Neuronal stem cell (in vitro differentiated cells): ENCODE data around the gene SMCO1.
A peak's percentile ranks its signal among the peaks of the same experiment; 100 is the strongest.

Experiments used
- DNase-seq: peaks from one replicate; pipeline ENCODE4 v3.0.0-alpha.2; 2013; ENCODE audit warnings: low spot score
- H2AFZ ChIP-seq: one replicate; pipeline ENCODE4 v1.6.1; 2013; ENCODE audit warnings: mild to moderate bottlenecking, low read length, inconsistent platforms
- H2AK5ac ChIP-seq: 2 replicates; pipeline ENCODE4 v1.6.1; 2013; ENCODE audit warnings: low read depth, mild to moderate bottlenecking, inconsistent platforms, low read length, moderate library complexity, mixed read lengths
- H2BK120ac ChIP-seq: 2 replicates; pipeline ENCODE4 v1.6.1; 2013; ENCODE audit warnings: low read depth, mild to moderate bottlenecking, inconsistent platforms, low read length, moderate library complexity, mixed read lengths
- H2BK12ac ChIP-seq: one replicate; pipeline ENCODE4 v1.6.1; 2013; ENCODE audit warnings: low read length, inconsistent platforms
- H2BK15ac ChIP-seq: 2 replicates; pipeline ENCODE4 v1.6.1; 2013; ENCODE audit warnings: mild to moderate bottlenecking, low read length, inconsistent platforms, mixed read lengths
- H2BK5ac ChIP-seq: one replicate; pipeline ENCODE4 v1.6.1; 2013; ENCODE audit warnings: inconsistent platforms, mild to moderate bottlenecking, low read length, moderate library complexity
- H3K14ac ChIP-seq: one replicate; pipeline ENCODE4 v1.6.1; 2013; ENCODE audit warnings: low read length, inconsistent platforms
- H3K18ac ChIP-seq: 2 replicates; pipeline ENCODE4 v1.6.1; 2013; ENCODE audit warnings: low read length, inconsistent platforms
- H3K23ac ChIP-seq: 2 replicates; pipeline ENCODE4 v1.6.1; 2013; ENCODE audit warnings: low read depth, mild to moderate bottlenecking, mixed read lengths, low read length, inconsistent platforms; ENCODE audit not compliant: poor library complexity
- H3K27ac ChIP-seq: replicated peaks from 3 replicates; pipeline ENCODE4 v1.5.1; 2013; ENCODE audit warnings: low read length, inconsistent platforms
- H3K27me3 ChIP-seq, 3 experiments: 2 replicates each; pipeline ENCODE4 v1.6.1; 2013; ENCODE audit warnings: low read length in 3 of 3, mild to moderate bottlenecking in 2 of 3, inconsistent platforms in 1 of 3, low read depth in 1 of 3, mixed read lengths in 1 of 3, moderate library complexity in 1 of 3; ENCODE audit not compliant: control insufficient read depth in 3 of 3, insufficient read depth in 3 of 3
- H3K36me3 ChIP-seq, 2 donors: replicated peaks in 1 of 2; 2 replicates each; pipeline ENCODE4 v1.6.1; 2013; ENCODE audit warnings: low read length in 2 of 2; ENCODE audit not compliant: control insufficient read depth in 2 of 2, insufficient read depth in 2 of 2
- H3K4ac ChIP-seq: 2 replicates; pipeline ENCODE4 v1.6.1; 2013; ENCODE audit warnings: inconsistent platforms, mild to moderate bottlenecking, low read length, moderate library complexity
- H3K4me1 ChIP-seq, 2 donors: 1 replicate in 1 of 2; 2 replicates in 1 of 2; pipeline ENCODE4 v1.6.1; 2013; ENCODE audit warnings: low read length in 2 of 2, low read depth in 1 of 2; ENCODE audit not compliant: control insufficient read depth in 2 of 2, insufficient read depth in 1 of 2
- H3K4me2 ChIP-seq: one replicate; pipeline ENCODE4 v1.6.1; 2013; ENCODE audit warnings: mild to moderate bottlenecking, low read length, inconsistent platforms; ENCODE audit not compliant: insufficient read depth, poor library complexity, severe bottlenecking
- H3K4me3 ChIP-seq, 2 donors: 2 replicates each; pipeline ENCODE4 v1.5.1; 2013; ENCODE audit warnings: low read length in 2 of 2, mild to moderate bottlenecking in 2 of 2, inconsistent platforms in 1 of 2, moderate library complexity in 1 of 2
- H3K79me1 ChIP-seq: one replicate; pipeline ENCODE4 v1.6.1; 2013; ENCODE audit warnings: low read depth, mild to moderate bottlenecking, inconsistent platforms, low read length, moderate library complexity
- H3K9ac ChIP-seq: one replicate; pipeline ENCODE4 v1.6.1; 2013; ENCODE audit warnings: mild to moderate bottlenecking, low read depth, low read length, inconsistent platforms; ENCODE audit not compliant: poor library complexity
- H3K9me3 ChIP-seq, 2 donors: replicated peaks in 1 of 2; 2 replicates each; pipeline versions ENCODE3 to v1.6.1; 2013; ENCODE audit warnings: low read length in 2 of 2, mild to moderate bottlenecking in 2 of 2, inconsistent platforms in 1 of 2, low read depth in 1 of 2, mixed read lengths in 1 of 2, moderate library complexity in 1 of 2; ENCODE audit not compliant: control insufficient read depth in 2 of 2, insufficient read depth in 1 of 2
- H4K8ac ChIP-seq: one replicate; pipeline ENCODE4 v1.6.1; 2013; ENCODE audit warnings: low read depth, mild to moderate bottlenecking, inconsistent platforms, low read length, moderate library complexity
- H4K91ac ChIP-seq: one replicate; pipeline ENCODE4 v1.6.1; 2013; ENCODE audit warnings: low read length, low read depth, mild to moderate bottlenecking, inconsistent platforms; ENCODE audit not compliant: poor library complexity
- WGBS, 2 donors: extraction: QIAGEN DNeasy Blood & Tissue Kit; methylation state at CpG; one replicate each; pipeline ENCODE4 v1.1.7; 2013; ENCODE audit warnings: missing lambda C conversion rate in 2 of 2, mixed read lengths in 1 of 2; ENCODE audit not compliant: insufficient read length in 2 of 2, insufficient replicate concordance in 1 of 2; ENCODE audit errors: extremely low coverage in 2 of 2; 5-methylcytosine and 5-hydroxymethylcytosine counted together

The SMCO1 gene

DNA sequence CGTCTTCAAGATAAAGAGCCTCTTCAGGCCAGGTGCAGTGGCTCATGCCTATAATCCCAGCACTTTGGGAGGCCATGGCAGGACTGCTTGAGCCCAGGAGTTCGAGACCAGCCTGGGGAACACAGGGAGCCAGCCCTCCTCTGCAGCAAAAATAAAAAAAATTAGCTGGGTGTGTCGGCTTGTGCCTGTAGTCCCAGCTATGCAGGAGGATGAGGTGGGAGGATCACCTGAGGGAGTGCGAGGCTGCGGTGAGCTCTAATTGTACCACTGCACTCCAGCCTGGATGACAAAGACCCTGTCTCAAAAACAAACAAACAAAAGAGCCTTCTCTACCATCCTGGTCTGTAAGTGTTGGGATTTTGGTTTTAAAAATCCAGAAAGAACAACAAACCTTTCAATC is 42.1 kb upstream of the SMCO1 start:
- 100% methylated on average over 1 of the region's 5 CpGs; no CpG with 5 or more reads in 1 of the 2 donors for WGBS, 2 donors
- Histone ChIP-seq H2BK5ac (no peak overlapping the region), H4K8ac (no peak overlapping the region), H3K4me3 (no peak overlapping the region), H3K79me1 (no peaks in the 10 kb centered on the region), H4K91ac (no peak overlapping the region), H2BK12ac (no peak overlapping the region), H3K4me1 (no peaks in the 10 kb centered on the region), H3K4ac (no peak overlapping the region), H3K27ac (no peak overlapping the region), H3K9me3 (no peaks in the 10 kb centered on the region), H3K18ac (no peak overlapping the region), H3K27me3 (no peaks in the 10 kb centered on the region), H3K4me2 (no peak overlapping the region), H3K14ac (peak overlapping the region; percentile 17), H2BK15ac (no peak overlapping the region), H3K36me3 (peaks cover 2 to 37% of the 10 kb centered on the region in 2 donors), H2BK120ac (no peak overlapping the region), H3K9ac (no peak overlapping the region), H2AFZ (no peak overlapping the region), H3K23ac (no peak overlapping the region), H2AK5ac (no peak overlapping the region)
- no peak for DNase-seq

DNA sequence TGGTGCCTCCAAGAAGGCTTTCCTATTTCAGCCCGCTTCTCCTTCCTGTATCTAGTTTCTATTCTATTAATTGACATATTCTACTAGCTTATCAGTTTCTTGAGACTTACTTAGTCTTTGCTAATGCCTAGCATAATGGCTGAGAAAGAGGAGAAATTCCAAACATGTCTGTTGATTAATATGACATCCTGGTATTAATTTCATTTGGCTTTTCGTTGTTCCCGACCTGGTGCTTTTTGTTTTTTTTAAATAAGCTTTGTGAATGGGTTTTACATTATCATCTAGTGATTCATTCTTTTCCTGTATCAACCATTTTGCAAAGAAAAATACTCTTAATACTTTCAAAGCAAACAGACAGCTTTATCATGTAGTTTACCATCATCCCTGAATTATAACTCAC is 40.1 kb upstream of the SMCO1 start:
- Histone ChIP-seq H2BK5ac (no peak overlapping the region), H3K23ac (no peak overlapping the region), H2BK12ac (no peak overlapping the region), H2BK15ac (no peak overlapping the region), H3K4me1 (no peaks in the 10 kb centered on the region), H3K18ac (no peak overlapping the region), H2AFZ (no peak overlapping the region), H3K4me3 (no peak overlapping the region), H3K9me3 (peaks cover 0 to 6% of the 10 kb centered on the region in 2 donors), H2BK120ac (no peak overlapping the region), H3K14ac (no peak overlapping the region), H3K79me1 (no peaks in the 10 kb centered on the region), H4K8ac (no peak overlapping the region), H3K9ac (no peak overlapping the region), H3K27ac (no peak overlapping the region), H3K4ac (no peak overlapping the region), H3K36me3 (peaks cover 2 to 18% of the 10 kb centered on the region in 2 donors), H3K4me2 (no peak overlapping the region), H4K91ac (no peak overlapping the region), H2AK5ac (no peak overlapping the region), H3K27me3 (no peaks in the 10 kb centered on the region)
- no peak for DNase-seq
- no CpG with 5 or more reads among the region's 3 CpGs for WGBS, 2 donors

DNA sequence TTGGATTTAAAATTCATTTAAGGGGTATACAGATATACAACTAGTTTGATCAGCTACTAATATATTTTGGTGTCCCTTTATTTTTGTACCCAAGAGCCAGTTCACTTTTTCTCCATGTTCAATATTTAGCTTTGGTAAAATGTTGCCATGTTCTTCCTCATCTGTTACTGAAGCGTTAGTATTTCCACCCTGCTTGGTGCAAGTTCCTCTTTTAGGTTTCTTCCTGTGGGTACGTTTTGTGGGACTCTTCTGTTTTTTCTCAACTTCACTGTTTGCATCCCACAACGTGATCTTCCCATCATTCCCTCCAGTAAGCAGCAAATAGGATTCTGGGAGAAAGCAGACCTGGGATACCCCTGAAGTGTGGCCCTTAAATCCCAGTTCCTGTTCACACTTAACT is 39.1 kb upstream of the SMCO1 start:
- H2AK5ac ChIP-seq: no peak overlapping the region
- H3K18ac ChIP-seq: no peak overlapping the region
- no peak overlapping the region for H3K23ac ChIP-seq
- H3K4me1 ChIP-seq: no peaks in the 10 kb centered on the region
- H2BK12ac ChIP-seq: no peak overlapping the region
- no peak overlapping the region for H4K8ac ChIP-seq
- no peaks in the 10 kb centered on the region for H3K27me3 ChIP-seq
- H2BK15ac ChIP-seq: no peak overlapping the region
- H3K9me3 ChIP-seq: peaks cover 1 to 13% of the 10 kb centered on the region in 2 donors
- WGBS, 2 donors: no CpG with 5 or more reads among the region's 3 CpGs
- peaks cover 2 to 10% of the 10 kb centered on the region in 2 donors for H3K36me3 ChIP-seq
- H3K4me3 ChIP-seq: no peak overlapping the region
- no peak overlapping the region for H3K4me2 ChIP-seq
- DNase-seq: no peak
- no peak overlapping the region for H4K91ac ChIP-seq
- H3K14ac ChIP-seq: no peak overlapping the region
- no peak overlapping the region for H2BK5ac ChIP-seq
- H3K27ac ChIP-seq: no peak overlapping the region
- H2BK120ac ChIP-seq: no peak overlapping the region
- no peak overlapping the region for H3K4ac ChIP-seq
- no peak overlapping the region for H3K9ac ChIP-seq
- H3K79me1 ChIP-seq: no peaks in the 10 kb centered on the region
- no peak overlapping the region for H2AFZ ChIP-seq

DNA sequence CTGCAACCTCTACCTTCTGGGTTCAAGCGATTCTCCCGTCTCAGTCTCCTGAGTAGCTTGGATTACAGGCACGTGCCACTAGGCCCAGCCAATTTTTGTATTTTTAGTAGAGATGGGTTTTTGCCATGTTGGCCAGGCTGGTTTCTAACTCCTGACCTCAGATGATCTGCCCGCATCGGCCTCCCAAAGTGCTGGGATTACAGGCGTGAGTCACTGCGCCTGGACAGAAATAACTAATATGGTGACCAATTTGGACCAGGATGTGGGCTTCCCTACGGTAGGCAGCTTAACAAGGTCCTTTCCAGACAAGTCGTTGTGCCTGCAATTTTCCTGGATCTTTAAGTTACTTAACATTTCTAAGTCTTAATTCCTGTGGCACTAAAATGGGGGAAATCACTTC is 38.4 kb upstream of the SMCO1 start:
- no peak overlapping the region for H2BK15ac ChIP-seq
- no peak overlapping the region for H4K91ac ChIP-seq
- H3K4me1 ChIP-seq: no peaks in the 10 kb centered on the region
- no peak overlapping the region for H3K9ac ChIP-seq
- peaks cover 2 to 6% of the 10 kb centered on the region in 2 donors for H3K36me3 ChIP-seq
- no peak overlapping the region for H3K18ac ChIP-seq
- H3K4me3 ChIP-seq: no peak overlapping the region
- WGBS, 2 donors: no CpG with 5 or more reads among the region's 9 CpGs
- H3K14ac ChIP-seq: no peak overlapping the region
- no peaks in the 10 kb centered on the region for H3K79me1 ChIP-seq
- H3K23ac ChIP-seq: no peak overlapping the region
- no peak overlapping the region for H2AFZ ChIP-seq
- no peak overlapping the region for H3K27ac ChIP-seq
- DNase-seq: no peak
- no peak overlapping the region for H4K8ac ChIP-seq
- peaks cover 1 to 17% of the 10 kb centered on the region in 2 donors for H3K9me3 ChIP-seq
- no peak overlapping the region for H3K4me2 ChIP-seq
- no peak overlapping the region for H2BK120ac ChIP-seq
- H3K27me3 ChIP-seq: no peaks in the 10 kb centered on the region
- no peak overlapping the region for H2BK5ac ChIP-seq
- H2BK12ac ChIP-seq: no peak overlapping the region
- no peak overlapping the region for H2AK5ac ChIP-seq
- H3K4ac ChIP-seq: no peak overlapping the region
